NCI-H1092 treated with DMSO at 0.1 percent for 48 hours (cell line): Measurements from ENCODE around the gene SLC1A2.
"Not testable (repeated sequence)": the region's sequence is repeated elsewhere in the genome, so short reads cannot be mapped to it uniquely, and the experiment has no call there.

Source experiments
- DNase-seq: peaks from one replicate; lab custom pipeline; 2025; lab: John Stamatoyannopoulos, UW

Gene SLC1A2

DNA sequence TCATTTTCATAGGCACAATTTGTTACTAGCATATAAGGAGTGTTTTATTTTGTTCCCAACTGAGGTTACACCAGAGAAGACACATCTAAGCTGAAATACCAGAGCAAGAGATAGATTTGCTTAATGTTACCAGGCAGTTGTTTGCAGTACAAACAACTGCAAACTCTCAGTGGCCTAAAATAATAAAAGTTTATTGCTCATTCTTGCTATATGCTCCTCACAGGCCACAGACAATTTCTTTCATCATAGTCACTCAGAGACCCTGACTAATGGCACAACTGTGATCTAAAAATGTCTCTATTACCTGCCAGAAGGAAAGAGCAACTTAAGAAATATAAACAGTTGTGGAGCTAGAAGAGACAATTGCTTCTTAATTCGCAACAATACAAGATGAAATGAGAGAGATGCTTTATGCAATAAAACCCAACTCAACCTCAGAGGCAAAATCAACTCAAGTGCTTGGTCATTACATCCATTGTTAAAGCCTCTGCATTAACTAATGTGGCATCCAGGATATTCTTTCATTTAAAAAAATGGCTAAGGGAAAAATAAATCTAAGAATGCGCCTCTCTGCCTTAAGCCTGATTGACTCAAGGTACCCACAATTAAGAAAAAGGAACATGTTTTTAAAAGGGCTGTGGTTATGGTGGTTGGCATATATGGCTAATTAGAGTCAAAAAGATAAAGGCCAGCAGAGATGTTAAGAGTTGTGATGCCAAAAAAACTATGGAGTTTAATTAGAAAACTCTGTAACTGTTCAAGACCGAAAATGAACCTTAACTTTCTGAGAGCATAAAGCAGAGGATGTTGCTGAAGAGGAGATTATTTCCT is 176.7 kb downstream of the SLC1A2 start:
- no peak for DNase-seq

- DNase-seq: no peak
These were observed 177.8 kb downstream of the SLC1A2 start for GRCh38 chr11:35241531-35241930.

GRCh38 chr11:35241083-35241482 is 178.3 kb downstream of the SLC1A2 start:
- DNase-seq: no peak

- no peak for DNase-seq
These were observed 179.8 kb downstream of the SLC1A2 start for GRCh38 chr11:35239471-35240075.

DNA sequence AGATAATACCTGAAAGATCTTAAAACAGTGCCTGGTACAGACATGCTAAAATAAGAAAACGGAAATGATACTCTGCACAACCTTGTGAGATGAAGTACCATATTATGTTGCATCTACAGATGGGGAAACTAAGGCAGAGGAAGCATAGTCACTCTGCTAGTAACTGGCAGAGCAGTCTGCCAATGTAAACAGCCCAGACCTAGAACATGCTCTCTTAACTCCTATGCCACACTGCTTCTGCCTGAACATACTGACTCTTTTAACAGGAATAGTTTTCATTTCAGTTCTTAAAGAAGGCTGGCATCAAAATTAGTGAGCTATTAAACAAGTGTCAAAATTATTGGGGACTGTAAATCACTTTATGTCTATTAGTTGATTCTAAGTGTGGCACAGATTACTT is 180.5 kb downstream of the SLC1A2 start:
- DNase-seq: no peak

DNA sequence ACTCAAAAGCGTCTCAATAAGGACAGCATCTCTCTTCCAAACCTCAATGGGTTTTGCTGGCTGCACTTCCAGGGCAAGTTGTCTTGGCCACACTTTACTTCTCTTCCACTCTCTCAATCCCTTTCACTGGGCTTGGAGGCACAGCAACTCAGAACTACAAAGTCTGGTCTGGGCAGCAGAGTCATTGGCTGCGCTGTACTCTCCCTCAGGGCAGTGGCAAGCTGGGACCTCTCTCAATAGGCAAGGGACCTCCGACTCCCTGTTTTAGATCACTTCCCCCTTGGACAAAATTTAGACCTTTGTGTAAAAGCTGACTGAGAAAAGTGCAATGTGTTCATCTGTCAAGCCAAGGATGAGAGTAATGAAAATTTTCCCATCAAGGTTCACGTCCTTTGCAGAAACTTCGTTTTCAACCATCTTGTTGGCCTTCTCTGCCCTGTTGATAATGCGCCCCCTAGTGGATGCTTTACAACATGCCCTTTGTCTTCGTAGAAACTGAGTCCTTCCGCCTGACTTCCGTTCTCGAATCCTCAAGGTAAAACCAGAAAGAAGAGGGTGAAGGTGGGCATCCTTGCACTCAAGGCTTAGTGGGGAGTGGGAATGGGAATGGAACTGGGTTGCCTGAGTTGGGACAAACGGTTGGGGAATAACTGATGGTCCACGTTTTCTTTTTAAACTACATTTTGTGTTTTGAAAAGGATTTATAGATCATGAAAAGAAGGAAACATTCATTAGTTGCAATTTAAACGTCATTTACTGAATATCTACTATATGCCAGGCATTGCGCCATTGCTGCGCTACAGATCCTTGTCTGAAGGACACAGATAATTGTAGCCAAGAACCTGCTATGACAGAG is 181.3 kb downstream of the SLC1A2 start:
- peak; percentile 29 for DNase-seq

- no peak for DNase-seq
These were observed 182.0 kb downstream of the SLC1A2 start for GRCh38 chr11:35237351-35237750.

GRCh38 chr11:35236667-35237003 is 182.7 kb downstream of the SLC1A2 start:
- no peak for DNase-seq

- no peak for DNase-seq
These were observed 183.3 kb downstream of the SLC1A2 start for GRCh38 chr11:35235936-35236666.

DNA sequence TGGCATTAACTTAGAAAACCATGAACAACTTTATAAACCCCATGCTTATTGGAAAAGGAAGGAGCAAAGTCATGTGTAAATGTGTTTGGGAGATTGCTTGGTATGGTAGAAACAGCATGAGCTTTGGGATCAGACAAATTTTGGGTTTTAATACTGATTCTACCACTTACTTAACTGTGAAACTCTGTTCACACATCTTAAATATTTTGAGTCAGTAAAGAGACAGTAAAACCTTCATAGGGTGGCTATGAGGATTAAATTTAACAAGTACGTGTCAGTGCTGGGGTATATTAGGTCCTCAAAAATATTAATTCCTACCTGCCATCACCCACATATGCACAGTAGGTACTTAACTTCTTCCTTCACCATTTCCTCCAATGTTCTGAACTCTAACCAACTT is 183.9 kb downstream of the SLC1A2 start:
- no peak for DNase-seq

DNA sequence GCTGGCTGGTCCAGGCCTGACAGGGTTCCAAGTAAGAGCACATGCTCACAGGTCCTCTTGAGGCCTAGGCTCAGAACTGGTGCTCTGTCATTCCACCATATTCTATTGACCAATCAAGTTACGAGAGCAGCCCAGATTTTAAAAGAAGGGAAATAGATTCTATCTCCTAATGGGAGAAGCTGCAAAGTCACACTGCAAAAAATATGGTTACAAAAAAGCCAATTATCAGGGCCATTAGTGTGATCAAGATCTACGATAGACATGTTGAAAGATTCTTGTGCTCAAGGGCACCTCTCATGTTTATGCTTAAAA is 184.2 kb downstream of the SLC1A2 start:
- DNase-seq: no peak

- no peak for DNase-seq
These were observed 184.8 kb downstream of the SLC1A2 start for GRCh38 chr11:35234460-35235156.

DNA sequence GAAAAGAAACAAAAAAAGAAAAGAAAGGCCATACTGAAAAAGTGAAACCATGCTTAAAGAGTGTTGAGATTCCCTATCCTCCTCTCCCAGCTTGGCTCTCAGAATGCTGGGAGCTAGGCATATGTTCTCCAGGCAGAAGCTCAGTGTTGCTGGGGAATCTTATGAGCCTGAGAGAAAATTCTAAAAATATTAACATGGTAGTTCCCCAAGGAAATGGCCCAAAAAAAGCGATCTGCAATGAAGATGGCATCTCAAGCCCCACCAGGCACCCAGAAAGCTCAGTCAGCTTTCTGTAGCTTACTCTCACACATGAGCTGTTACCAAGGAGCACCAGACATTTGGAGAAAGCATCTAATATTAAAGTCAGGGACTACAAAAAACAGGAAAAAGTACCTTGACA is 185.8 kb downstream of the SLC1A2 start:
- DNase-seq: no peak

DNA sequence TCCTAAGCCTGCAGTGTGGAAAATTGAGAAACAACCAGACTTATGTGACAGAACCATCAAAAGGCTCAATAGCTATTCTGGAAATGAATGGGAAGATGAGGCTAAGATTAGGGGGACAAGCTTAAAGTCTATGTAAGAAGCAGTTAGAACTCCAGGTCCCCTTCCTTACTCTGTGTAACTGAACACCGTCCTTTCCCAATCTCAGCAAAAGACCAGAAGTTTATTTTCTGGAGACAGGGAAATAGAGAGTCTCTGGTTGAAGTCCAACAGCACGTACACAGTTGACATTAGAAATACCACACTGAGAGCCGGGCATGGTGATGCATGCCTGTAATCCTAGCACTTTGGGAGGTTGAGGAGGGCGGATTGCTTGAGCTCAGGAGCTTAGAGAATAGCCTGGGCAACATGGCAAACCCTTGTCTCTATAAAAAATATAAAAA is 186.4 kb downstream of the SLC1A2 start:
- no peak for DNase-seq

DNA sequence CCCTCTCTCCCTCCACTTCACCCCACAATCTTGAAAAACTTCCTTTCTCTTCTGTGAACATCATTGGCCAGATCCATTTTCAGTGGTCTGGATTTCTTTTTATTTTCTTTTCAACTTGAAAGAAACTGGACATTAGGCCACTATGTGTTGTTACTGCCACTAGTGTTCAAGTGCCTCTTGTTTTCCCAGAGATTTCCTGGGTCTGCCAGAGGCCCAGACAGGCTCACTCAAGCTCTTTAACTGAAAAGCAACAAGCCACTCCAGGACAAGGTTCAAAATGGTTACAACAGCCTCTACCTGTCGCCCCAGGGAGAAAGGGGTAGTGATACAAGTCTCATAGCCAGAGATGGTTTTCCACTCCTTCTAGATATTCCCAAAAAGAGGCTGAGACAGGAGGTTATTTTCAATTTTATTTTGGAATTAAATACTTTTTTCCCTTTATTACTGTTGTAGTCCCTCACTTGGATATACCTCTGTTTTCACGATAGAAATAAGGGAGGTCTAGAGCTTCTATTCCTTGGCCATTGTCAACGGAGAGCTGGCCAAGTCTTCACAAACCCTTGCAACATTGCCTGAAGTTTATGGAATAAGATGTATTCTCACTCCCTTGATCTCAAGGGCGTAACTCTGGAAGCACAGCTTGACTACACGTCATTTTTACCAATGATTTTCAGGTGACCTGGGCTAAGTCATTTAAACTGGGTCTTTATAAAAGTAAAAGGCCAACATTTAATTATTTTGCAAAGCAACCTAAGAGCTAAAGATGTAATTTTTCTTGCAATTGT is 188.1 kb downstream of the SLC1A2 start:
- no peak for DNase-seq

- DNase-seq: no peak
These were observed 189.0 kb downstream of the SLC1A2 start for GRCh38 chr11:35230388-35230787.

- DNase-seq: no peak
These were observed 191.0 kb downstream of the SLC1A2 start for GRCh38 chr11:35228328-35228725.

DNA sequence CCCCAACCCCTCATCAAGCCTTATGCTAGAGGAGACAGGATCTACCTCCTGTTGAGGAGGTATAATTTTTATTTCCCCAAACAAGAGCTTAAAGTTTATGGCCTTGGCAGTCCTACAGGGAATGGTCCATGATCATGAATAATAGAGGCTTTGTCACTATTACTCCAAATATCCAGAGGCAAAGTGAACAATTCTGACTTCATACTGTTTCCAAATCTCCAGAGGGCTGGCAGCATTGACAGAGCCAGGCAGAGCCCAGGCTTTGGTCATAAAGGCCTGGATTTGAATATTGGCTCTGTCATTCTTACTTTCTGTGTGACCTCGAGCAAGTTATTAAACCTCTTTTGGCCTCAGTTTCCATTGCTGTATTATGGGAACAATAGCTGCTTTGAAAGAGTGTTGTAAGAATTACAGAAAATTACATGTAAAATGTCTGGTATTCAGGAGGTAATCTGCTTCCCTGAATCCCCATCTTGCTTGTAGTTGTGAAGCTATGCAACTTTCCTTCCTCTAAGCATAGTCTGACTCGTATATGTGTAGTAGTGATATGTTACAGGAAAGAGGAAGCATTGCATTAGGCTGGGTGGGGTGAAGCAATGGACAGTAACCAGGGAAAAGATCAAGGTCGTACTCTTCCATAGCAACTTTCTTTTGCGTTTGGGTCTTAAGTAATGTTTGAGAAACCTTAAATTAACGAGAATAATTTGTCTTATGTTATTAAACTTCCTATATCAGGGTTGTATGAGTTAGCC is 191.6 kb downstream of the SLC1A2 start:
- no peak for DNase-seq

- DNase-seq: not testable (repeated sequence)
These were observed 192.6 kb downstream of the SLC1A2 start for GRCh38 chr11:35226756-35227155.

DNA sequence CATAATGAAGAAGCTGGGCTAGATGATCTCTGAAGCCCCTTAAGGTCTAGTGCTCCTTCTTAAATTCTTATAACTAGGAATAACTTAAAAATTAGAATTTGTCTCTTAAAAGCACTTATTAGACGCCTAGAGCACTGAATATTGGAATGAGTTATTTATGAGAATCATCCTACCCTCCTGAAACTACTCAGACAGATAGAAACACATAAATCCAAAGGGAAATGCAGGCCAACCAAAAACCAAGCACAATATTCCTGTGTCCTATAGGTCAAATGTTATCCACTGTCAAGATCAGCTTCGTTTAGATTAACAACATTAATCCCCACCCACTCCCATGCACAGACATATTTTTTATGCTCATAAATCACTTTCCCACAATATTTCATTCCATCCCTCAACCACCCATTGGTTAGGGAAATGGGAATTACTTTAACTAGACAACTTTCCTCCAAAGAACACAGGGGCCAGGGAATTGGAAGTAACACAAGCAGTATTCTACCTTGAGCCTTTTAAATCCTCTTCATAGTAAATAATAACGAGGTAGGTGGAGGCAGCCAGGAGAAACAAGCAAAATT is 193.3 kb downstream of the SLC1A2 start:
- DNase-seq: no peak
